Measurements from ENCODE around the gene PTCRA. TPM values are rescaled to one million over a fixed set of nuclear protein-coding genes. Genes with fewer than 3 reads are reported as not detected.

Gene PTCRA
- total RNA-seq, 1 experiment from 2014 or later, result not detected

- Histone ChIP-seq H3K27ac (ENCODE audit: low read depth, low read length) (no peak overlapping the region), H3K27me3 (ENCODE audit: insufficient read depth, low read length) (no peaks in the 10 kb centered on the region), H3K9me2 (ENCODE audit: insufficient read depth) (no peaks in the 10 kb centered on the region), H2AFZ (ENCODE audit: low read depth, low read length, poor library complexity, severe bottlenecking) (no peak overlapping the region), H3K4me3 (replicated peaks in 1 of 2; ENCODE audit: low read depth in 1 of 2, low read length in 2 of 2) (no peak overlapping the region), H3K9me3 (ENCODE audit: control insufficient read depth in 1 of 2, insufficient read depth in 1 of 2, low read depth in 1 of 2, low read length in 2 of 2) (no peaks in the 10 kb centered on the region), H3K79me2 (ENCODE audit: insufficient read depth, low read length) (no peaks in the 10 kb centered on the region), H4K20me1 (ENCODE audit: insufficient read depth) (no peaks in the 10 kb centered on the region), H3K36me3 (ENCODE audit: control insufficient read depth in 1 of 2, insufficient read depth in 2 of 2, low read length in 2 of 2) (no peaks in the 10 kb centered on the region; a peak in 1 of 4 replicates), H3K9ac (ENCODE audit: low read length) (no peak overlapping the region), H3K4me1 (ENCODE audit: control insufficient read depth in 1 of 2, insufficient read depth in 2 of 2, low read length in 2 of 2) (no peaks in the 10 kb centered on the region), H3K4me2 (ENCODE audit: low read length) (no peak overlapping the region)
- RAD21 ChIA-PET (ENCODE audit: low non-redundant PET in 1 of 2, low total read pairs in 2 of 2, uncharacterized antibody in 2 of 2, unreplicated experiment in 2 of 2), result no interaction called here
- DNase-seq (ENCODE audit: low read depth, low spot score) (no peak), ATAC-seq (no peak)
- CTCF ChIA-PET, result no interaction called here
- intact Hi-C loops (cut with micrococcal nuclease), result loop anchor here (10.0 kb wide), 1 partner anchor 646 kb away; no protein-coding TSS in a partner anchor
- no TSS peak for BruUV-seq (replicated peaks)
- POLR2A ChIA-PET, result no interaction called here
- no peak for TF ChIP-seq POLR2AphosphoS5 (IDR thresholded peaks at IDR 0.05; ENCODE audit: low read depth, low read length)
- TF ChIP-seq EZH2phosphoT487 (IDR thresholded peaks at IDR 0.05; ENCODE audit: borderline replicate concordance), result no peak
- no peak for TF ChIP-seq CEBPB (IDR thresholded peaks at IDR 0.05; ENCODE audit: low read depth)
These were observed 45.5 kb upstream of the PTCRA start for GRCh38 chr6:42870145-42870936.

GRCh38 chr6:42871711-42872110, 44.1 kb upstream of the PTCRA start:
- Histone ChIP-seq H3K79me2 (ENCODE audit: insufficient read depth, low read length) (no peaks in the 10 kb centered on the region), H3K36me3 (ENCODE audit: control insufficient read depth in 1 of 2, insufficient read depth in 2 of 2, low read length in 2 of 2) (no peaks in the 10 kb centered on the region), H3K27ac (ENCODE audit: low read depth, low read length) (no peak overlapping the region), H3K9ac (ENCODE audit: low read length) (no peak overlapping the region), H4K20me1 (ENCODE audit: insufficient read depth) (no peaks in the 10 kb centered on the region), H3K9me2 (ENCODE audit: insufficient read depth) (no peaks in the 10 kb centered on the region), H3K4me3 (replicated peaks in 1 of 2; ENCODE audit: low read depth in 1 of 2, low read length in 2 of 2) (no peak overlapping the region), H3K9me3 (ENCODE audit: control insufficient read depth in 1 of 2, insufficient read depth in 1 of 2, low read depth in 1 of 2, low read length in 2 of 2) (no peaks in the 10 kb centered on the region), H3K27me3 (ENCODE audit: insufficient read depth, low read length) (no peaks in the 10 kb centered on the region), H3K4me2 (ENCODE audit: low read length) (no peak overlapping the region), H2AFZ (ENCODE audit: low read depth, low read length, poor library complexity, severe bottlenecking) (no peak overlapping the region), H3K4me1 (ENCODE audit: control insufficient read depth in 1 of 2, insufficient read depth in 2 of 2, low read length in 2 of 2) (no peaks in the 10 kb centered on the region)
- DNase-seq (ENCODE audit: low read depth, low spot score), result no peak
- ATAC-seq, result no peak
- ChIA-PET POLR2A (no interaction called here), RAD21 (ENCODE audit: low non-redundant PET in 1 of 2, low total read pairs in 2 of 2, uncharacterized antibody in 2 of 2, unreplicated experiment in 2 of 2) (no interaction called here), CTCF (no interaction called here)
- intact Hi-C loops (cut with micrococcal nuclease), result loop anchor here (10.0 kb wide), 1 partner anchor 647 kb away; no protein-coding TSS in a partner anchor
- TF ChIP-seq MAX (IDR thresholded peaks at IDR 0.05) (no peak), ZNF274 (IDR thresholded peaks at IDR 0.05; ENCODE audit: low read depth, low read length) (no peak), CBX3 (IDR thresholded peaks at IDR 0.05; ENCODE audit: low read depth) (no peak), YY1 (IDR thresholded peaks at IDR 0.05; ENCODE audit: extremely low read depth, insufficient replicate concordance, low read depth, low read length) (no peak), SIN3A (IDR thresholded peaks at IDR 0.05; ENCODE audit: low read depth) (no peak), POLR2A (IDR thresholded peaks at IDR 0.05; ENCODE audit: borderline replicate concordance, extremely low read depth, insufficient read depth, insufficient read length) (no peak)
- no TSS peak for BruUV-seq (replicated peaks)
